ENCODE measurements around the gene NCL.

The NCL gene

GRCh38 chr2:231470246-231470900 lies 6.1 kb upstream of the NCL start:
- H3K4me3 ChIP-seq (ENCODE audit: low read depth, low read length) = no peak overlapping the region
- in situ Hi-C loops (cut with HindIII; ENCODE audit: low sequenced_read_pairs) = no loop called here
- TF ChIP-seq, protein P1, sequence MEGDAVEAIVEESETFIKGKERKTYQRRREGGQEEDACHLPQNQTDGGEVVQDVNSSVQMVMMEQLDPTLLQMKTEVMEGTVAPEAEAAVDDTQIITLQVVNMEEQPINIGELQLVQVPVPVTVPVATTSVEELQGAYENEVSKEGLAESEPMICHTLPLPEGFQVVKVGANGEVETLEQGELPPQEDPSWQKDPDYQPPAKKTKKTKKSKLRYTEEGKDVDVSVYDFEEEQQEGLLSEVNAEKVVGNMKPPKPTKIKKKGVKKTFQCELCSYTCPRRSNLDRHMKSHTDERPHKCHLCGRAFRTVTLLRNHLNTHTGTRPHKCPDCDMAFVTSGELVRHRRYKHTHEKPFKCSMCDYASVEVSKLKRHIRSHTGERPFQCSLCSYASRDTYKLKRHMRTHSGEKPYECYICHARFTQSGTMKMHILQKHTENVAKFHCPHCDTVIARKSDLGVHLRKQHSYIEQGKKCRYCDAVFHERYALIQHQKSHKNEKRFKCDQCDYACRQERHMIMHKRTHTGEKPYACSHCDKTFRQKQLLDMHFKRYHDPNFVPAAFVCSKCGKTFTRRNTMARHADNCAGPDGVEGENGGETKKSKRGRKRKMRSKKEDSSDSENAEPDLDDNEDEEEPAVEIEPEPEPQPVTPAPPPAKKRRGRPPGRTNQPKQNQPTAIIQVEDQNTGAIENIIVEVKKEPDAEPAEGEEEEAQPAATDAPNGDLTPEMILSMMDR (IDR thresholded peaks at IDR 0.05; ENCODE audit: low read depth, low read length, missing control alignments) = no peak
- DNase-seq (ENCODE audit: low read depth) = no peak

- no peak for DNase-seq (ENCODE audit: low read depth)
- in situ Hi-C loops (cut with HindIII; ENCODE audit: low sequenced_read_pairs) = no loop called here
- TF ChIP-seq, protein P1 (IDR thresholded peaks at IDR 0.05; ENCODE audit: low read depth, low read length, missing control alignments) = no peak
- H3K4me3 ChIP-seq (ENCODE audit: low read depth, low read length) = no peak overlapping the region
These were observed 5.3 kb upstream of the NCL start for GRCh38 chr2:231469583-231469950.

- TF ChIP-seq, protein P1 (IDR thresholded peaks at IDR 0.05; ENCODE audit: low read depth, low read length, missing control alignments) = no peak
- in situ Hi-C loops (cut with HindIII; ENCODE audit: low sequenced_read_pairs) = no loop called here
- no peak for DNase-seq (ENCODE audit: low read depth)
- no peak overlapping the region for H3K4me3 ChIP-seq (ENCODE audit: low read depth, low read length)
These were observed 3.6 kb upstream of the NCL start for GRCh38 chr2:231467613-231468530.

GRCh38 chr2:231467016-231467545 lies 2.8 kb upstream of the NCL start:
- H3K4me3 ChIP-seq (ENCODE audit: low read depth, low read length) = no peak overlapping the region
- TF ChIP-seq, protein P1 (IDR thresholded peaks at IDR 0.05; ENCODE audit: low read depth, low read length, missing control alignments) = no peak
- in situ Hi-C loops (cut with HindIII; ENCODE audit: low sequenced_read_pairs) = no loop called here
- no peak for DNase-seq (ENCODE audit: low read depth)

GRCh38 chr2:231464576-231465540 lies 574 bp upstream of the NCL start:
- TF ChIP-seq, protein P1 (IDR thresholded peaks at IDR 0.05; ENCODE audit: low read depth, low read length, missing control alignments) = no peak
- in situ Hi-C loops (cut with HindIII; ENCODE audit: low sequenced_read_pairs) = no loop called here
- DNase-seq (ENCODE audit: low read depth) = peak; percentile 9
- H3K4me3 ChIP-seq (ENCODE audit: low read depth, low read length) = peak overlapping the region; percentile 79

Data from astrocyte of the cerebellum (primary cell).